Loucy (cell line): ENCODE measurements around the gene KLK8.

Source experiments
- EZH2phosphoT487 ChIP-seq: fragments of 200-600 bp; IDR thresholded peaks from 2 replicates; pipeline ENCODE4 v1.6.1; 2018; ENCODE audit warnings: antibody characterized with exemption, mild to moderate bottlenecking, moderate library complexity, borderline replicate concordance
- TF ChIP-seq, protein P1 (sequence below): fragments of 200-600 bp; sonication (generic); conservative IDR thresholded peaks from 2 replicates; pipeline ENCODE4 v1.5.1; 2014; ENCODE audit warnings: mild to moderate bottlenecking, antibody characterized with exemption, low read length

- TF ChIP-seq, protein P1, sequence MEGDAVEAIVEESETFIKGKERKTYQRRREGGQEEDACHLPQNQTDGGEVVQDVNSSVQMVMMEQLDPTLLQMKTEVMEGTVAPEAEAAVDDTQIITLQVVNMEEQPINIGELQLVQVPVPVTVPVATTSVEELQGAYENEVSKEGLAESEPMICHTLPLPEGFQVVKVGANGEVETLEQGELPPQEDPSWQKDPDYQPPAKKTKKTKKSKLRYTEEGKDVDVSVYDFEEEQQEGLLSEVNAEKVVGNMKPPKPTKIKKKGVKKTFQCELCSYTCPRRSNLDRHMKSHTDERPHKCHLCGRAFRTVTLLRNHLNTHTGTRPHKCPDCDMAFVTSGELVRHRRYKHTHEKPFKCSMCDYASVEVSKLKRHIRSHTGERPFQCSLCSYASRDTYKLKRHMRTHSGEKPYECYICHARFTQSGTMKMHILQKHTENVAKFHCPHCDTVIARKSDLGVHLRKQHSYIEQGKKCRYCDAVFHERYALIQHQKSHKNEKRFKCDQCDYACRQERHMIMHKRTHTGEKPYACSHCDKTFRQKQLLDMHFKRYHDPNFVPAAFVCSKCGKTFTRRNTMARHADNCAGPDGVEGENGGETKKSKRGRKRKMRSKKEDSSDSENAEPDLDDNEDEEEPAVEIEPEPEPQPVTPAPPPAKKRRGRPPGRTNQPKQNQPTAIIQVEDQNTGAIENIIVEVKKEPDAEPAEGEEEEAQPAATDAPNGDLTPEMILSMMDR: no peak
- TF ChIP-seq EZH2phosphoT487: no peak
Observed at GRCh38 chr19:51002542-51003311, 1.3 kb upstream of the KLK8 start.
